NCI-H774 (cell line): ENCODE results near the gene GPR137.
"Not testable (repeated sequence)": the region's sequence is repeated elsewhere in the genome, so short reads cannot be mapped to it uniquely, and the experiment has no call there.

Source experiments
- DNase-seq: peaks from one replicate; lab custom pipeline; 2025; lab: John Stamatoyannopoulos, UW

The GPR137 gene

DNA sequence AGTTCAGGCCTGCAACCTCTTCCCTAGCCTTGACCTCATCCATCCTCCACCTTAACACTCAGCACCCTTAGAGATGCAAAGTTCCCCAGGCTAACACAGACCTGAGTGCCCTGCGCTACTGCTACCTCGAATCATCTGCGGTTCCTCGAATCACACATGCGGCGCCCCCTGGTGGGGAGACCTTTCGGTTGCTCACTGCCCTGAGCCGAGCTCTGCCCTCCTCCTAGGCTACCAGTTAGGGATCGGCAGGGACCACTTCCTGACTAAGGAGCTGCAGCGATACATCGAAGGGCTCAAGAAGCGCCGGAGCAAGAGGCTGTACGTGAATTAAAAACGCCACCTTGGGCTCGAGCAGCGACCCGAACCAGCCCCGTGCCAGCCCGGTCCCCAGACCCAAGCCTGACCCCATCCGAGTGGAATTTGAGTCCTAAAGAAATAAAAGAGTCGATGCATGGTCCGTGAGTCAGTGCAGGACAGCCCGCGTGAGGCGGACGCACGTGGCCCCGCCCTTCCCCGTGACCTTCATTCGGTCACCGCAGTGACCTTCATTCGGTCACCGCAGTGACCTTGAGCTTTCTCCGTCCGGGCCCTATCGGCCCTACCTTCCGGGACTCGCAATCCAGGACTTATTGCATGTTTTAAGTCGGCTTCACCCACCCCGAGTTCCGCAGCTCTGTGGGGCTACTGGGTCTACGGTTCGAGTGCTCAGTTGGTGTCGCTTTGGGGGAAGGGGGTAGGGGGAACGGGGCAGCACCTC, 18.8 kb downstream of the GPR137 start:
- DNase-seq, result peak; percentile 85

DNA sequence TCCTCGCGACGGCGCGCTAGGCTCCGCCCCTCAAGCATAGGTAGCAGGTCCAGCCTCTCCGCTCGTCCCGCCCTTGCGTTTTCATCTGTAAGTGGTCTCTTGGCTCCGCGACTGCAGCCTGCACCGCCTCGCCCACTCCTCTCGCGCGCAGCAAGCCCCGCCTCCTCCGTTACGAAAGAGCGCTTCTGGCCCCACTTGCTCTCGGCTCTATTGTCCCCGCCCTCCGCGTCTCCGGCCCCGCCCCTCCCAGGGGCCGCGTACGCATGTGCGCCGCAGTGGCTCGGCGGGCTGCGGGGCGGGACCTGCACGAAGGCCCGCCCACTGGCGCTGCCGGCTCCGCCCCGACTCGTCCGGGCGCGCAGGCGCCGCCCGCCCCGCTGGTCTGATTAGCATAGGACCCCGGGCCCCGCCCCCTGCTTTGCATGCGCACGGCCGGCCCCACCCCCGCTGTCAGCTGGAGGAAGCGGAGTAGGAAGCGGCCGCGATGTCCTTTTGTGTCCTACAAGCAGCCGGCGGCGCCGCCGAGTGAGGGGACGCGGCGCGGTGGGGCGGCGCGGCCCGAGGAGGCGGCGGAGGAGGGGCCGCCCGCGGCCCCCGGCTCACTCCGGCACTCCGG, 19.5 kb downstream of the GPR137 start, which contains the start of gene ESRRA:
Gene ESRRA (plus strand): TSS at position 450 of the 616 bp plus-strand sequence. CDS start 1,656 bp downstream, outside the sequence.
- DNase-seq, result peak; percentile 100

DNA sequence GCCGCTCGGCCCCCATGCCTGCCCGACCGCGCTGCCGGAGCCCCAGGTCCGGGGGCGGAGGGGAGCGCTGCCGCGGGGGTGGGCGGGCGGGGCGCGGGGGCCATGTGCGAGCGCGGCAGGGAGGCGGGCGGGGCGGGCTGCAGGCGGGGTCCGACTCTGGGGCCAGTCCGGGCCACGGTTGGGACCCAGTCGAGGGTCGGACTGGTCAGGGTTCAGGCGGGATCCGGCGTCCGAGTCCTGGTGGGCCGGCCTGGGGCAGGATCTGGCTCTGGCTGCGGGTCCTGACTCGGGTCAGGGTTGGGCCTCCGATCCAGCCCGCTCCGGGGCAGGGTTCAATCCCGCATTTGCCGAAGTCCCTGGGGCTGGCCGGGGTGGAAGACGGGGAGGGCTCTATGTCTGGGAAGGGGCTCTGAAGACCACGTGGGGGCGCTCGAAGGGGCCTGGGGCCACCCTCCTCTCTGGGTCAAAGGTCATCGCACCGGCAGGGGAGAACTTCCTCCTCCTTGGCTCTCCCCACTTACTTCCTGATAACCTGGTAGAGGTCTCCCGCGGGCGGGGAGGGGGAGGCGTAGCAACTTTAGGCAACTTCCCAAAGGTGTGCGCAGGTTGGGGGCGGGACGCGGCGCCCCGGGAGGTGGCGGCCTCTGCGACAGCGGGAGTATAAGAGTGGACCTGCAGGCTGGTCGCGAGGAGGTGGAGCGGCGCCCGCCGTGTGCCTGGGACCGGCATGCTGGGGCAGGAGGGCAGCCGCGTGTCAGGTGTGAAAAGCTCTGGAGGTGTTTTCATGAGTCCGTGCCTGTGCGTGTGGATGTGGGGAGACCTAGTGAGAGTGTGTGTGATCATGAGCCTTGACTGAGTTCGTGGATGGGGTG, 20.3 kb downstream of the GPR137 start:
- peak; percentile 59 for DNase-seq

DNA sequence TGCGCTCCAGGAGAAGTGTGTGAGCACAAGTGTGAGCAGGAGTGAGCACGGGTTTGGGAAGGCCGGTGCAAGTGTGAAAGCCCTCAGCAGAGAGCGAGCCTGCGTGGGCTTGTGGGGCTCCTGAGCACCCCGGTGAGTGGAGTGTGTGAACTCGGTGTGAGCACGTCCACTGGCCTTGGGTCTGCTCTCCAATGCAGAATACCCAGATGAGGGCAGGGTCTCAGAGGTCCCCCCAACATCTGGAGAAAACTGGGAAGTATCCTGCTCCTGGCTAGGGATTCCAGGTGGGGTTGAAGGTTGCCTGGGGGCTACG, 20.9 kb downstream of the GPR137 start:
- no peak for DNase-seq

- no peak for DNase-seq
Measured at GRCh38 chr11:64306876-64307622, 21.4 kb downstream of the GPR137 start.

- not testable (repeated sequence) for DNase-seq
Measured at GRCh38 chr11:64307795-64308194, 22.1 kb downstream of the GPR137 start.

- no peak for DNase-seq
Measured at GRCh38 chr11:64312947-64313346, 27.3 kb downstream of the GPR137 start.

DNA sequence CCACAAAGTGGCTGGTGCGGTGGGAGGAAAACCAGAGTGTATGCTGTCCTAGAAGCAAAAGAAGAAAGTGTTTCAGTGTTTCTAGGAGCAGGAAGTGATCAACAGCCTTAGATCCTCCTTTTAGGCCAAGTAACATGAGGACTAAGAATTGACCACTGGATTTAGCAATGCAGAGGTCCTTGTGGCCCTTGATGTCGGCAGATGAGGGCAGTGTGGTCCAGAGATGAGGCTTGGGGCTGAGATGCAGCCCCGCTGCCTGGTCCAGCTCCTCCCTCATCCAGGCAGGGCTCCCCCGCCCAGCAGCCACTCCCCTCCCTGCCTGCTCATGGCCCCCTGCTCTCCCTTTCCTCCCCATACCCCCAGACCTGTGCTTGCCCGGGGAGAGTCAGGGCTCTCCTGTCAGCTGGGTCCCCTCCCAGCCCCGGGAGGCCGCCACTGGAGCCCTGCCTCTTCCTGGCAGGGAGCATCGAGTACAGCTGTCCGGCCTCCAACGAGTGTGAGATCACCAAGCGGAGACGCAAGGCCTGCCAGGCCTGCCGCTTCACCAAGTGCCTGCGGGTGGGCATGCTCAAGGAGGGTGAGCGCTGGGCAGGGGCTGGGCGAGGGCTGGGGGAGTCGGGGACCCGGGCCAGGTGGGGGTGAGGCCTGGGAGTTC, 28.0 kb downstream of the GPR137 start:
- no peak for DNase-seq

DNA sequence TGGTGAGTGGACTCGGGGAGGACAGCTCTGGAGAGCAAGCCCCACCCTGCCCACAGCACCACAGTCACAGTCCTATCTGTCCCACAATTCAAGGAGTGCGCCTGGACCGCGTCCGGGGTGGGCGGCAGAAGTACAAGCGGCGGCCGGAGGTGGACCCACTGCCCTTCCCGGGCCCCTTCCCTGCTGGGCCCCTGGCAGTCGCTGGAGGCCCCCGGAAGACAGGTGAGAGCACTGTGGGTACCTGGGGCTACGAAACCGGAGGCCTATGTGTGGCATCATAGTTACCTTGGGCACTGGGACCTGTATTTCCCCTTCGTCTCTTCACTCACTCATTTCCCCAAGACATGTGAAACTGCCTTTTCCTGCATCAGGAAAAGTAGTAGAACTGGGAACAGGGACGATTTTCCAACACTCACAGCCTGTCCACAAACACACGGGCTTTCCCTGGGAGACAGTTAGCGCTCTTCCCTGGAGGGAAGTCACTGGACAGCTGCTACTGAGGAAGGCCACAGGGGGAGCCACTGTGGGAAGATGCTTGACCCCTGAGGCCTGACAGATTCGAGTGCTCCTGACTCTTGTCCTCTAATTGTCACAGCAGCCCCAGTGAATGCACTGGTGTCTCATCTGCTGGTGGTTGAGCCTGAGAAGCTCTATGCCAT, 28.6 kb downstream of the GPR137 start:
- no peak for DNase-seq

- no peak for DNase-seq
Measured at GRCh38 chr11:64314805-64315561, 29.3 kb downstream of the GPR137 start.

DNA sequence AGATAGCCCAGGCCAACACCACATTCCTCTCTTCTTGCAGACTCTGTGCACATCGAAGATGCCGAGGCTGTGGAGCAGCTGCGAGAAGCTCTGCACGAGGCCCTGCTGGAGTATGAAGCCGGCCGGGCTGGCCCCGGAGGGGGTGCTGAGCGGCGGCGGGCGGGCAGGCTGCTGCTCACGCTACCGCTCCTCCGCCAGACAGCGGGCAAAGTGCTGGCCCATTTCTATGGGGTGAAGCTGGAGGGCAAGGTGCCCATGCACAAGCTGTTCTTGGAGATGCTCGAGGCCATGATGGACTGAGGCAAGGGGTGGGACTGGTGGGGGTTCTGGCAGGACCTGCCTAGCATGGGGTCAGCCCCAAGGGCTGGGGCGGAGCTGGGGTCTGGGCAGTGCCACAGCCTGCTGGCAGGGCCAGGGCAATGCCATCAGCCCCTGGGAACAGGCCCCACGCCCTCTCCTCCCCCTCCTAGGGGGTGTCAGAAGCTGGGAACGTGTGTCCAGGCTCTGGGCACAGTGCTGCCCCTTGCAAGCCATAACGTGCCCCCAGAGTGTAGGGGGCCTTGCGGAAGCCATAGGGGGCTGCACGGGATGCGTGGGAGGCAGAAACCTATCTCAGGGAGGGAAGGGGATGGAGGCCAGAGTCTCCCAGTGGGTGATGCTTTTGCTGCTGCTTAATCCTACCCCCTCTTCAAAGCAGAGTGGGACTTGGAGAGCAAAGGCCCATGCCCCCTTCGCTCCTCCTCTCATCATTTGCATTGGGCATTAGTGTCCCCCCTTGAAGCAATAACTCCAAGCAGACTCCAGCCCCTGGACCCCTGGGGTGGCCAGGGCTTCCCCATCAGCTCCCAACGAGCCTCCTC, 30.2 kb downstream of the GPR137 start:
- not testable (repeated sequence) for DNase-seq

GRCh38 chr11:64316672-64317324, 31.1 kb downstream of the GPR137 start:
- DNase-seq, result peak; percentile 34

- peak; percentile 99 for DNase-seq
Measured at GRCh38 chr11:64317325-64317960, 31.8 kb downstream of the GPR137 start, which contains the start of gene TRMT112. TRMT112 (minus strand) TSS chr11:64317559; CDS start chr11:64317526, 33 bp downstream.

- DNase-seq, result peak; percentile 98
Measured at GRCh38 chr11:64317961-64318765, 32.5 kb downstream of the GPR137 start, which contains the start of gene PRDX5. PRDX5 (plus strand) TSS chr11:64318121; CDS start chr11:64318216, 95 bp downstream.

DNA sequence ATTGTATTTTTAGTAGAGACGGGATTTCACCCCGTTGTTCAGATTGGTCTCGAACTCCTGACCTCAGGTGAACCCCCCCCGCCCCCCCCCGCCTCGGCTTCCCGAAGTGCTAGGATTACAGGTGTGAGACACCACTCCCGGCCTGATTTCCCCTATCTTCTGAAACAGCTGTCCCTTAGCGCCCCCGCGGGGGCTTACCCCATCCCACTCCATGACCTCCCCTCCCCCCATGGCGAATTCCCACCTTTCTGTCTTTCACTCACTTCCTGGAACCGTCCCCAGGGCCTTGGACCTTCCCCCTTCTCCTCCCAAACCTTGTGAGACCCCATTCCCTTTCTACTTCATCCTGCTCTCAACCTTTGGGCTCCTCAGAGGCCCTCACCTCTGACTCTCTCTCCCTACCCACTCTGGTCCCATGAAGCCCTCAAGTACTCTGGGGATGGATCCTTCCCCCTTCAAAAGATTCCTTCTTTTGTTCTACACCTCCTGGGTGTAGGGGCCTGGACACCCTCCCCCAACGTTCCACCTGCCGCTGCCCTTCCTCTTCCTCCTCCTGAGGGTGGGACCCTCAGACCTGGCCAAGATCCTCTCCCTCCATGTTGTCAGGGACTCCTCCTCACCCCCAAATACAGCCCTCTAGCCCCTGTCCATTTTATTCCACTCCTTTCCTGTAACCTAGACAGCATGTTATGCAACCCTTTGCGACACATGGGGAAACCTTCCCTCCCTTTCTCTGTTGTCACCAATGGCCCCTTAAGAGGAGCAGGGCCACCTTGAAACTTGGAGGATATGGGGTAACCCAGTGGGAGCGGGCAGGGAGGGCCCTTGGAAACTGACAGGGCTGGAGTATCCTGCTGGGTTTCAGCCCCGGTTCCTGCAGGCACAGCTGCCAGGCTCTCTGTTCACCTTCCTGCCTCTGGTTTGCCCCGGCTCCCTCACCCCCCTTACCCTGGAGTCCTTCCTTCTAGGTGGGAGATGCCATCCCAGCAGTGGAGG, 33.4 kb downstream of the GPR137 start:
- DNase-seq, result no peak

- no peak for DNase-seq
Measured at GRCh38 chr11:64320556-64320955, 34.9 kb downstream of the GPR137 start.
